ENCODE data around the gene COA1.

Gene COA1

DNA sequence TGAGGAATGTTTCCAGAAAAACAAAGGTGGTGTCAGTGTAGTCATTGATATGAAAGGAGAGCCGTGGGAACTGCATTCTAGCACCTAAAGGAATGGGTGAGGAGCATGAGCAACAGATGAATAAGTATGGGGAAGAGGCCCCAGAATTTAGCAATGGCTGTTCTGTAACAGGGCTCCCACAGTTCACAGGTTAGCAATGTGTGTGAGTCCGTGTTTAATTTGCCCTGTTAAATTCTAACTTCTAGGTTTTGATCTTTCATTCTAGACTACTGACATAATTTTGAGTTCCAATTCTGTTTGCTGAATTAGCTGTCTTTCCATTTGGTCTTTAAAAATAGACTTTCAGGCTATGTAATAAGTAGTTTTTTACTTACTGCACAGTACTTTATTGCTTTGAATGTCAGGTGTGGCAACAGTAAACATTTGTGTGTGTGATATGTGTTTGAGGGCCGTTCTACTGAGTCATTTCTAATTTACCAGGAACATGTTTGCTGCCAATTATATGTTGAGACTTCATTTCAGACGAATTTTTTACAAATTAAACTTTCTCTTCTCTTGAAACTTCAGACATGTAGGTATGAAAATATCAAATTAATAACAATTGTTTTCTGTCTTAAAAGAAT, 137.7 kb downstream of the COA1 start:
- no peak for DNase-seq (ENCODE audit: low read depth in 2 of 2)

DNA sequence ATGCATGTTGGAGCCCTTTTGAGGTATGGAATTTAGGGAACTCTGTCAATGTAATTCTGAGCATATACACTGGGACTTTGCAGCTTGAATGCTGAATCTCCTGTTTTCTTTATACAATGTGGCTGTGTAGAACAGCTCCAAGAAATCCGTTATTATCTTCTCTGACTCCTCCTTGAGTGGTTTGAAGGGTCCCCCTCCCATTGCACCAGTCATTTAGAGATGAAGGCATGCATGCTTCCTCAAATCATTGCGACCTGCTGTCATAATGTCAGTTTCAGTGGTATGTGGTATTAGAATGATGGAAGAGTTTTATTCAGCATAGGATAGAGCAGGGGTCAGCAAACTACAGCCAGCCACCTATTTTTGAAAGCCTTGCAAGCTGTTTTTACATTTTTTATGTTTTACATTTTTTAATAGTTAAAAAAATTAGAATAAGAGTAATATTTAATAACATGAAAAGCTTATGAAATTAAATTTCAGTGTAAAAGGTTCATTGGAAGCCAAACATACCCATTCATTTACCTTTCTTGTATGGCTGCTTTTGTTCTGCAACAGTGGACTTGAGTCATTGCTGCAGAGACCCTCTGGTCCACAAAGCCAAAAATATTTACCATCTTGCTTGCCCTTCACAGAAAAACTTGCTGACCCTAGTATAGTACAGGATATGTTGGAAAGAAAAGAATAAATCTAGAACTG, 138.3 kb downstream of the COA1 start:
- peak; percentile 30 to 48 for DNase-seq (ENCODE audit: low read depth in 2 of 2)

DNA sequence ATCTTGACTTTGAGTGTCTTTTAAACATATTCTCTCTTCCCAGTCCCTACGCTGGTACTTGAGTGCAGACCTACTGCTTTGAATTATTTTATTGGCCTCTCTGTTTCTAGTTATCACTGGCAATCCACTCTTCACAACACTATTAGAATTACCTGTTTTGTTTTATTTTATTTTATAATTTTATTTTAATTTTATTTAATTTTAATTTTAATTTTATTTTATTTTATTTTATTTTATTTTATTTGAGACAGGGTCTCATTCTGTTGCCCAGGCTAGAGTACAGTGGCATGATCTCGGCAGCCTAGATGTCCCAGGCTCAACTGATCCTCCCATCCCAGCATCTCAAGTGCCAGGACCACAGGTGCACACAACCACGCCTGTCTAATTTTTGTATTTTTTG, 139.6 kb downstream of the COA1 start:
- DNase-seq (ENCODE audit: low read depth in 2 of 2) = no peak
